ENCODE data around the gene TXNRD1.

Gene TXNRD1

DNA sequence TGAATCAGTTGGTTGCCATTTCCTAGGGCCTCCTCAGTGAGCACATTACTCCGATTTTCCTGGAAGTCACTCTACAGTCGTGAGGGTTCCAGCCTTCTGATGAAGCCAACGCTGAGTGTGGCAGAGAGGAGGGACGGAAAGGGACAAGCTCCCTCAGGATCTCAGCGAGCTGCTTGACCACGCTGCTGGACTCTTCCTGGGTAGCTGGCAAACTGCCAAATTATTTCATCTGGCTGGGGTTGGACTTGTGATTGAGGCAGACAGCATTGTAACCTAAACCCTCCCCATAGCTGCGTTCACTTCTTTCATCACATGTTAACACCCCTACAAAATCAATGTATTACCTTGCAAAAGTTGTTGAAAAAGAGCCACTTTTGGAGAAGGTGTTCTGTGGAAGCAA is 171.6 kb downstream of the TXNRD1 start:
- TF ChIP-seq, protein P1, sequence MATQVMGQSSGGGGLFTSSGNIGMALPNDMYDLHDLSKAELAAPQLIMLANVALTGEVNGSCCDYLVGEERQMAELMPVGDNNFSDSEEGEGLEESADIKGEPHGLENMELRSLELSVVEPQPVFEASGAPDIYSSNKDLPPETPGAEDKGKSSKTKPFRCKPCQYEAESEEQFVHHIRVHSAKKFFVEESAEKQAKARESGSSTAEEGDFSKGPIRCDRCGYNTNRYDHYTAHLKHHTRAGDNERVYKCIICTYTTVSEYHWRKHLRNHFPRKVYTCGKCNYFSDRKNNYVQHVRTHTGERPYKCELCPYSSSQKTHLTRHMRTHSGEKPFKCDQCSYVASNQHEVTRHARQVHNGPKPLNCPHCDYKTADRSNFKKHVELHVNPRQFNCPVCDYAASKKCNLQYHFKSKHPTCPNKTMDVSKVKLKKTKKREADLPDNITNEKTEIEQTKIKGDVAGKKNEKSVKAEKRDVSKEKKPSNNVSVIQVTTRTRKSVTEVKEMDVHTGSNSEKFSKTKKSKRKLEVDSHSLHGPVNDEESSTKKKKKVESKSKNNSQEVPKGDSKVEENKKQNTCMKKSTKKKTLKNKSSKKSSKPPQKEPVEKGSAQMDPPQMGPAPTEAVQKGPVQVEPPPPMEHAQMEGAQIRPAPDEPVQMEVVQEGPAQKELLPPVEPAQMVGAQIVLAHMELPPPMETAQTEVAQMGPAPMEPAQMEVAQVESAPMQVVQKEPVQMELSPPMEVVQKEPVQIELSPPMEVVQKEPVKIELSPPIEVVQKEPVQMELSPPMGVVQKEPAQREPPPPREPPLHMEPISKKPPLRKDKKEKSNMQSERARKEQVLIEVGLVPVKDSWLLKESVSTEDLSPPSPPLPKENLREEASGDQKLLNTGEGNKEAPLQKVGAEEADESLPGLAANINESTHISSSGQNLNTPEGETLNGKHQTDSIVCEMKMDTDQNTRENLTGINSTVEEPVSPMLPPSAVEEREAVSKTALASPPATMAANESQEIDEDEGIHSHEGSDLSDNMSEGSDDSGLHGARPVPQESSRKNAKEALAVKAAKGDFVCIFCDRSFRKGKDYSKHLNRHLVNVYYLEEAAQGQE (IDR thresholded peaks at IDR 0.05; ENCODE audit: insufficient read depth in 1 of 2, low read depth in 2 of 2, low read length in 2 of 2), result no peak
- TF ChIP-seq SIN3A (IDR thresholded peaks at IDR 0.05; ENCODE audit: borderline replicate concordance, insufficient read depth, low read length) (no peak), FOXP2 (optimal IDR thresholded peaks at IDR 0.05; ENCODE audit: borderline replicate concordance, extremely low read depth, extremely low read length, insufficient read depth) (no peak), TAF1 (IDR thresholded peaks at IDR 0.05; ENCODE audit: borderline replicate concordance, insufficient read depth, low read length) (no peak), POLR2AphosphoS5 (IDR thresholded peaks at IDR 0.05; ENCODE audit: low read depth, low read length) (no peak)

All from PFSK-1 (cell line).